ENCODE data around the gene WDR75. TPM values are rescaled to one million over a fixed set of nuclear protein-coding genes. Genes with fewer than 3 reads are reported as not detected.
"Not testable (repeated sequence)": the region's sequence is repeated elsewhere in the genome, so short reads cannot be mapped to it uniquely, and the experiment has no call there.

WDR75 gene
- total RNA-seq, 1 donor from 2014 or later: 5.3 TPM

DNA sequence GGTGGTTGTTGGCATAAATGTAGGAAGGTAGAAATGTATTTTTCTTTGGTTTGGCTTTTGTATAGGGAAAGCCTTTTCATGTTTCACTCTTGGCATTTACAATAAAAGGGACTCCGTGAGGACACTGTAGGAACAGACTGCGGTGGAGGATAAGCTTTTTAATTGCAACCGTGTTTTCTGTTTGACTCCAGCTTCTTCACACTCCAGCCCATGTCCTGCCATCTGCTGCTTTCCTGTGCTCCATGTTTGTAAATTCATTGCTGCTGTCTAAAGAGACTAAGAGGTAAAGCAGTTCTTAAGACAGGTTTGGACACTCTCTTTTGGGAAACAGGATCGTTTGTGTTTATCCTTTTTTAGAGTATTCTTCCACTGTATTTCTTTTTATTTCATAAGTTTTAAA lies 33.3 kb downstream of the WDR75 start:
- no peaks in the 10 kb centered on the region for H3K27me3 ChIP-seq
- H3K4me1 ChIP-seq: no peaks in the 10 kb centered on the region
- TF ChIP-seq, protein P1, sequence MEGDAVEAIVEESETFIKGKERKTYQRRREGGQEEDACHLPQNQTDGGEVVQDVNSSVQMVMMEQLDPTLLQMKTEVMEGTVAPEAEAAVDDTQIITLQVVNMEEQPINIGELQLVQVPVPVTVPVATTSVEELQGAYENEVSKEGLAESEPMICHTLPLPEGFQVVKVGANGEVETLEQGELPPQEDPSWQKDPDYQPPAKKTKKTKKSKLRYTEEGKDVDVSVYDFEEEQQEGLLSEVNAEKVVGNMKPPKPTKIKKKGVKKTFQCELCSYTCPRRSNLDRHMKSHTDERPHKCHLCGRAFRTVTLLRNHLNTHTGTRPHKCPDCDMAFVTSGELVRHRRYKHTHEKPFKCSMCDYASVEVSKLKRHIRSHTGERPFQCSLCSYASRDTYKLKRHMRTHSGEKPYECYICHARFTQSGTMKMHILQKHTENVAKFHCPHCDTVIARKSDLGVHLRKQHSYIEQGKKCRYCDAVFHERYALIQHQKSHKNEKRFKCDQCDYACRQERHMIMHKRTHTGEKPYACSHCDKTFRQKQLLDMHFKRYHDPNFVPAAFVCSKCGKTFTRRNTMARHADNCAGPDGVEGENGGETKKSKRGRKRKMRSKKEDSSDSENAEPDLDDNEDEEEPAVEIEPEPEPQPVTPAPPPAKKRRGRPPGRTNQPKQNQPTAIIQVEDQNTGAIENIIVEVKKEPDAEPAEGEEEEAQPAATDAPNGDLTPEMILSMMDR (IDR thresholded peaks at IDR 0.05): no peak
- H3K27ac ChIP-seq: no peak overlapping the region
- H3K9me3 ChIP-seq: no peaks in the 10 kb centered on the region
- H3K4me3 ChIP-seq: no peak overlapping the region
- peaks cover 30 to 40% of the 10 kb centered on the region in 2 donors for H3K36me3 ChIP-seq
- DNase-seq (ENCODE audit: low spot score in 2 of 2): no peak
- intact Hi-C loops (cut with DNase I): no loop called here

DNA sequence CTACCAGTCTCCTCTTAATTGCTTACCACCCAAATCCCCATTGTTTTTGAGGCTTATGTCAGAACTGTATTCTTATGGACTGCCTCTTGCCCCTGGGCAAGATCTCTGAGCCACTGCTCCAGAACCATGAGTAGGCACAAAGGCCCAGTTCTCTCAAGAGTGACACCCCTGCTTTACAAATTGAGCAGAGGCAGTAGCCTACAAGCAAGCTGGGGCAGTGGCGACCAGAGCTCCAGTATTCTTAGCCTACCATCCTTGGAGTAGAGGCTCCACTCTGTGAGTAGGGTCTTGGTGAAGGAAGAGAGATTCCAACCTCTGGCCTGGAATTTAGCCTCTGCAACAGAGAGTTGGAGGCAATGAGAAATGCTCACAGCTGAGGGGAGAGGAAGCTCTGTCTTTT lies 36.5 kb downstream of the WDR75 start:
- intact Hi-C loops (cut with DNase I): no loop called here
- Histone ChIP-seq H3K4me3 (no peak overlapping the region), H3K4me1 (no peaks in the 10 kb centered on the region), H3K36me3 (peaks cover 18 to 23% of the 10 kb centered on the region in 2 donors), H3K27me3 (no peaks in the 10 kb centered on the region), H3K9me3 (no peaks in the 10 kb centered on the region), H3K27ac (no peak overlapping the region)
- TF ChIP-seq, protein P1 (IDR thresholded peaks at IDR 0.05): no peak
- no peak for DNase-seq (ENCODE audit: low spot score in 2 of 2)

DNA sequence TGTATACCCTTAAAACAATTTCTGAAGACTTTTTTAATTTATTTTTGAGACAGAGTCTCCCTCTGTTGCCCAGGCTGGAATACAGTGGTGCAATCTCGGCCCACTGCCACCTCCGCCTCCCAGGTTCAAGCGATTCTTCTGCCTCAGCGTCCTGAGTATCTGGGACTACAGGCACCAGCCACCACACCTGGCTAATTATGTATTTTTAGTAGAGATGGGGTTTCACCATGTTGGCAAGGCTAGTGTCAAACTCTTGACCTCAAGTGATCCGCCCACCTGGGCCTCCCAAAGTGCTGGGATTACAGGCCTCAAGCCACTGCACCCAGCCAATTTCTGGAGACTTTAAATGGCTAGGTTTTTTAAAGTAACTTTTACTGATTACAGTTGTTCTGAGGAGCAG lies 37.0 kb downstream of the WDR75 start:
- DNase-seq (ENCODE audit: low spot score in 2 of 2); H3K27ac ChIP-seq; H3K4me1 ChIP-seq; H3K27me3 ChIP-seq; H3K9me3 ChIP-seq; H3K4me3 ChIP-seq; intact Hi-C loops (cut with DNase I): not testable (repeated sequence)
- peaks cover 17 to 23% of the 10 kb centered on the region in 2 donors for H3K36me3 ChIP-seq

DNA sequence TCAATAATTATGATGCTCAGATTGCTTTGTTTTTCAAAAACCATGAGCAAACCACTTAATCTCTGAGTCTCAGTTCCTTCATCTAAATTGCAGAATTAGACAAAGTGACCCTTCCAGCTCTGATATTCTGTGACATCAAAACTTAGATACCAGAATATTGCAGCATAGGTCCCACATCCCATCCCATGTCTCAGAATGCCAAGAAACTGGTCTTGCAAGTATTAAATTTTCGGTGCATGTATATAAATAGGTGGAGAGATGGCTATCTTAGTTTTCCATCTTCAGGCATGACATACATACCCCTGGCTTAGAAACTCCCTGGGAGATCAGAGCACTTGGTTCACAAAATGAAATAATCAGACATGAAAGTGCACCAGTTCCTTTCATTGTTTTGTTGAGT lies 39.8 kb downstream of the WDR75 start:
- no peak for DNase-seq (ENCODE audit: low spot score in 2 of 2)
- TF ChIP-seq, protein P1 (IDR thresholded peaks at IDR 0.05): no peak
- no peak overlapping the region for H3K4me3 ChIP-seq
- no peaks in the 10 kb centered on the region for H3K27me3 ChIP-seq
- no peaks in the 10 kb centered on the region for H3K9me3 ChIP-seq
- intact Hi-C loops (cut with DNase I): no loop called here
- no peaks in the 10 kb centered on the region for H3K4me1 ChIP-seq
- peaks cover 0 to 9% of the 10 kb centered on the region in 2 donors for H3K36me3 ChIP-seq
- H3K27ac ChIP-seq: no peak overlapping the region

DNA sequence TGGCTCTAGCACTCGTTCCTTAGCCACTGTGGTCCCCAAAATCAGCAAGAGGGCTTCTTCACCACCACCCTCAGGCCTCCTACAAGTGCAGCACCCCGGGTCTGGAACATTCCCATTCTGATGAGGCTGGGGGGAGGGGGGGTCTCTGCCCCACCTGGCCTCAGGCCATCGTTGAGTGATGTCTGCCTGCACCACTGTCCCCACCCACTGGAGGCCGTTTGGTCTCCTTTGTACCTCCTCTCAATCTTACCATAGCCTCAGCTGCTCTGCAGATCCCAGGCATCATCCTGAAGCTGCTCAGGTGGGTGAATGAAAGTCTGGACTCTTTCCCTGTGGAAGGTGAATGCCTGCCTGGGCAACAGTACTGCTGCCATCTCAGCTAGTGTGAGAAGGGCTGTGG lies 42.3 kb downstream of the WDR75 start:
- DNase-seq (ENCODE audit: low spot score in 2 of 2): no peak

DNA sequence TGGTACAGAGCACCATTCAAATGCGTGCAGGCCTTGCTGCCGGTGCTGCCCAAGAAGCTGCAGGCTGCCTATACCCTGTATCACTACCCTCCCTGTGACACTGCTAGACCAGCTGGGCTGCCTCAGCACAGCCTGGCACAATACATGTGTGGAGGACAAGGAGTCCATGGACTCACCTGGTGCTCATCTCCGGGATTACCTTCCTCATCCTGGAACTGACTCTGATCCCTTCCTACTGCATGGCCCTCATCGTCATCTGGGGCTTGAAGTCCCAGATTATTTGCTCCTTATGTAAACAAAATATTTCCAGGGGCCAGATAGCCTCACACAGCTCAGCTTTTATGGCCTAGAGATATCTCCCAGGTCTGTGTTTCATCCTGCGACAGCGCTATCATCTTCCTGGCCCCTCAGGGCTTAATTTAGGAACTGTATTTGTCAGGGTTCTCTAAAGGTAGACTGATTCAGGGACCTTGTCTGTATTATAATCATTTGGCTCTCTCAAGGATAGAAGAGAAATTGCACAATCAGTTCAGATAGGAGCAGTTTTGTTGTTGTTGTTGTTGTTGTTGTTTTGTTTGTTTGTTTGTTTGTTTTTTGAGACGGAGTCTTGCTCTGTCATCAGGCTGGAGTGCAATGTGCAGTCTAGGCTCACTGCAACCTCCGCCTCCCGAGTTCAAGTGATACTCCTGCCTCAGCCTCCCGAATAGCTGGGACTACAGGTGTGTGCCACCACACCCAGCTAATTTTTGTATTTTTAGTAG lies 42.9 kb downstream of the WDR75 start:
- no peak for DNase-seq (ENCODE audit: low spot score in 2 of 2)
- no peaks in the 10 kb centered on the region for H3K4me1 ChIP-seq
- H3K4me3 ChIP-seq: no peak overlapping the region
- no peaks in the 10 kb centered on the region for H3K36me3 ChIP-seq
- no peaks in the 10 kb centered on the region for H3K9me3 ChIP-seq
- TF ChIP-seq, protein P1 (IDR thresholded peaks at IDR 0.05): no peak
- no peak overlapping the region for H3K27ac ChIP-seq
- intact Hi-C loops (cut with DNase I): no loop called here
- no peaks in the 10 kb centered on the region for H3K27me3 ChIP-seq

More for the DNA sequence above, 42.3 kb downstream of the WDR75 start:
- intact Hi-C loops (cut with DNase I): no loop called here
- H3K9me3 ChIP-seq: no peaks in the 10 kb centered on the region
- H3K4me3 ChIP-seq: no peak overlapping the region
- H3K27ac ChIP-seq: no peak overlapping the region
- no peaks in the 10 kb centered on the region for H3K27me3 ChIP-seq
- no peaks in the 10 kb centered on the region for H3K36me3 ChIP-seq
- H3K4me1 ChIP-seq: no peaks in the 10 kb centered on the region
- TF ChIP-seq, protein P1 (IDR thresholded peaks at IDR 0.05): no peak

Data from ascending aorta (tissue), 2 donors.